GM12892 (cell line): ENCODE measurements around the gene ACBD5. TPM values are rescaled to one million over a fixed set of nuclear protein-coding genes. Genes with fewer than 3 reads are reported as not detected.
A peak's percentile ranks its signal among the peaks of the same experiment; 100 is the strongest.
"Not testable (repeated sequence)": the region's sequence is repeated elsewhere in the genome, so short reads cannot be mapped to it uniquely, and the experiment has no call there.

ENCODE experiments used
- DNase-seq: peaks from one replicate; pipeline ENCODE4 v3.0.0; 2011; ENCODE audit not compliant: insufficient read length
- FAIRE-seq: peaks from 2 replicates; lab custom pipeline; 2011; peaks lifted over from hg19 to GRCh38; lab: Jason Lieb, UNC
- POLR2A ChIP-seq: IDR thresholded peaks from 2 replicates; pipeline ENCODE4 v1.6.1; 2011; ENCODE audit warnings: low read depth, low read length, control low read depth
- POLR2AphosphoS5 ChIP-seq: IDR thresholded peaks from 2 replicates; pipeline ENCODE4 v1.6.1; 2011; ENCODE audit warnings: low read depth, low read length, control low read depth
- TAF1 ChIP-seq: IDR thresholded peaks from 2 replicates; pipeline ENCODE4 v1.6.1; 2011; ENCODE audit warnings: low read depth, mild to moderate bottlenecking, control low read depth, low read length, borderline replicate concordance
- polyA plus RNA-seq: library from polyadenylated mRNA; unstranded; fragments of >200 nt; gene quantifications from one replicate; pipeline ENCODE4 v1.2.1, GENCODE V29; 2012; ENCODE audit warnings: missing spikeins, inconsistent platforms; ENCODE audit not compliant: missing spikeins

ACBD5 gene
- polyA plus RNA-seq, result 16.5 TPM

DNA sequence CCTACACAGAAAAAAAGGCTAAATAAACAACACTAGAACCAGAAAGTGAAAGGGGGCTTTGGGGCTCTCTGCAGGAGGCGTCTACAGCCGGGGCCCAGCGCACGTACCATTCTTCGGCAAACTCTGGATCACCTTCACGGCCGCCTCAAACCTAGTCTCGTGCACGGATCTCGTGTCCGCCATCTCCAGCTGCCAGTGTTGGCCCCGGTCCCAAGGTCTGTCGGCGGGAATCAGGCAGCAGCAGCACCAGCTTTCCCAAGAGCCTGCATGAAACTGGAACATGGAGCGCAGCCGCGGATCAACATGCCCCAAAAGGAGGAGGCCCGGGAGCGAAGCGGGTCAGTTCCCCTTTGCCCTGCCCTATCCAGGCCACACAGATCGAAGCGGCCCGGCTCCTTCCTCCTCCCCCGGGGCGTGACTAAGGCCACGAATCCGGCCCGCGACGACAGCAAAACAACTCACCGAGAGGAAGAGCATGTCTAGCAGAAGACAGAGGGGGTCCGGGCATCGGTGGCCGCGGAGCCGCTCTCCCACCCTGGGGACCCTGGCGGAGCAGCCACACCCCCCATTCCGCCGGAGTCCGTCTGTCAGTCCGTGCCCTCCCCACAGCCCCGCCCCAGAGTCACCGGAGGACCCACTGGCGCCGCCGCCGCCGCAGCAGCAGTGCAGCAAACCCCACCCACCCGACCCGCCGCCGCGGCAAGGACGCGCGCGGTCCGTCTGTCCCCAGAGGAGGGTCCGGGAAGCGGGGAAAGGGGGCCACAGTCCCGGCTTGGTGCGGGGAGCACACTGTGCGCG, at the start of gene ACBD5:
Gene ACBD5, minus strand, starts transcription at position 586 of the 798 bp plus-strand sequence. Its CDS starts 109 bp downstream, at position 477.
- peak; percentile 48 for DNase-seq
- FAIRE-seq, result peak; percentile 86
- TF ChIP-seq TAF1 (no peak), POLR2A (peak; percentile 62; the same call in 1 of the 2 replicates)

- DNase-seq (no peak), FAIRE-seq (no peak)
- TF ChIP-seq TAF1, result no peak
Measured at GRCh38 chr10:27285093-27285492, 44.5 kb upstream of the ACBD5 start.

DNA sequence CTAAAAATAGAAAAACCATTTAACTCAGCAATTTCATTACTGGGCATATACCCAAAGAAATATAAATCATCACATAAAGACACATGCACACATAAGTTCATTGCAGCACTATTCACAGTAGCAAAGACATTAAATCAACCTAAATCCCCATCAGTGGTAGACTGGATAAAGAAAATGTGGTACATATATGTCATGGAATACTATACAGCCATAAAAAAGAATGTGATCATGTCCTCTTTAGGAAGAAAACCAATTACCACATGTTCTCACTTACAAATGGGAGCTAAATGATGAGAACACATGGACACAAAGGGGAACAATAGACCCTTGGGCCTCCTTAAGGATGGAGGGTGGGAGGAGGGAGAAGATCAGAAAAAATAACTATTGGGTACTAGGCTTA, 36.0 kb upstream of the ACBD5 start:
- FAIRE-seq (no peak), DNase-seq (no peak)
- TF ChIP-seq POLR2AphosphoS5 (no peak), TAF1 (no peak), POLR2A (no peak)

GRCh38 chr10:27266025-27266424, 25.4 kb upstream of the ACBD5 start:
- peak; percentile 56 for FAIRE-seq
- not testable (repeated sequence) for DNase-seq

GRCh38 chr10:27262788-27263187, 22.2 kb upstream of the ACBD5 start:
- not testable (repeated sequence) for DNase-seq
- peak; percentile 14 for FAIRE-seq

- TF ChIP-seq POLR2A (no peak), TAF1 (no peak), POLR2AphosphoS5 (no peak)
- FAIRE-seq (peak; percentile 58), DNase-seq (no peak)
Measured at GRCh38 chr10:27258838-27259812, 18.5 kb upstream of the ACBD5 start.

- no peak for TF ChIP-seq POLR2A
- TF ChIP-seq POLR2AphosphoS5, result no peak
- peak; percentile 30 for FAIRE-seq
- DNase-seq, result no peak
Measured at GRCh38 chr10:27258492-27258837, 17.9 kb upstream of the ACBD5 start.

DNA sequence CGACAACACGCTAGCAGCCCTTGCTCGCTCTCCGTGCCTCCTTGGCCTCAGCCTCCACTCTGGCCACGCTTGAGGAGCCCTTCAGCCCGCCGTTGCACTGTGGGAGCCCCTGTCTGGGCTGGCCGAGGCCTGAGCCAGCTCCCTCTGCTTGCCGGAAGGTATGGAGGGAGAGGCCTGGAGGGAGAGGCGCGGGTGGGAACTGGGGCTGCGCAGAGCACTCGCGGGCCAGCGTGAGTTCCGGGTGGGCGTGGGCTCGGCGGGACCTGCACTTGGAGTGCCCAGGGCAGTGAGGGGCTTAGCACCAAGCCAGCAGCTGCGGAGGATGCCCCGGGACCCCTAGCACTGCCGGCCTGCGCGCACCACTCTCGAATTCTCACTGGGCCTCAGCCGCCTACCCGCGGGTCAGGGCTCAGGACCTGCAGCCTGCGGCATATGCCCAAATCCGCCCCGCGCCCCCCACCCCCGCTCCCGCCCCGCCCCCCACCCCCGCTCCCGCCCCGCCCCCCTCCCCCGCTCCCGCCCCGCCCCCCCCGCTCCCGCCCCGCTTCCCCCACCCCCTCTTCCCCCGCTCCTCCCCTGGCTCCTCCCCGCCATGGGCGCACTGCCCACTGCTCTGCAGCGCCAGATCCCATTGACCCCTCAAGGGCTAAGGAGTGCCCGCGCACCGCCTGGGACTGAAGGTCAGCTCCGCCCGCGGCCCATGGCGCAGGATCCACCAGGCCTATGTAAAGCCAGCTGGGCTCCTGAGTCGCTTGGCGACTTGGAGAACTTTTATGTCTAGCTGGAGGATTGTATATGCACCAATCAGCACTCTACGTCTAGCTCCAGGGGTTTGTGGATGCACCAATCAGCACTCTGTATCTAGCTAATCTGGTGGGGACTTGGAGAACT, 15.9 kb upstream of the ACBD5 start:
- no peak for TF ChIP-seq POLR2A
- no peak for TF ChIP-seq POLR2AphosphoS5
- no peak for TF ChIP-seq TAF1
- no peak for DNase-seq
- no peak for FAIRE-seq

DNA sequence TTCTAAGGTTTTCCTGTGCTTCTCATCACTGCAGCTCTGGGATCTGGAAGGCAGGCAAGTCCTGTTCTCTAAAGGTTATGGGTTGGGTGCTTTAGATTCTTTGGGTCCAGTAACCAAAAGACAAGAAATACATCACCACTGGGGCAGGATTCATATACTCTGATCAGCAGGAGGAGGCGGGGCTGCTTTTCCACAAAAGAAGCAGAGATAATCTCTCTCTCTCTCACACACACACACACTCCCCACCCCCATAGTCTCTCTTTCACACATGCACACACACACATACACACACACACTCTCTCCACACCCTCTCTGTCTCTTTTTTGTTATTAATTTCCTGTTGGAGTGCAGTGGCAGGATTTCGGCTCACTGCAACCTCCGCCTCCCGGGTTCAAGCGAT, 13.0 kb upstream of the ACBD5 start:
- DNase-seq (no peak), FAIRE-seq (peak; percentile 82)
- TF ChIP-seq POLR2AphosphoS5 (no peak), TAF1 (no peak), POLR2A (no peak)

DNA sequence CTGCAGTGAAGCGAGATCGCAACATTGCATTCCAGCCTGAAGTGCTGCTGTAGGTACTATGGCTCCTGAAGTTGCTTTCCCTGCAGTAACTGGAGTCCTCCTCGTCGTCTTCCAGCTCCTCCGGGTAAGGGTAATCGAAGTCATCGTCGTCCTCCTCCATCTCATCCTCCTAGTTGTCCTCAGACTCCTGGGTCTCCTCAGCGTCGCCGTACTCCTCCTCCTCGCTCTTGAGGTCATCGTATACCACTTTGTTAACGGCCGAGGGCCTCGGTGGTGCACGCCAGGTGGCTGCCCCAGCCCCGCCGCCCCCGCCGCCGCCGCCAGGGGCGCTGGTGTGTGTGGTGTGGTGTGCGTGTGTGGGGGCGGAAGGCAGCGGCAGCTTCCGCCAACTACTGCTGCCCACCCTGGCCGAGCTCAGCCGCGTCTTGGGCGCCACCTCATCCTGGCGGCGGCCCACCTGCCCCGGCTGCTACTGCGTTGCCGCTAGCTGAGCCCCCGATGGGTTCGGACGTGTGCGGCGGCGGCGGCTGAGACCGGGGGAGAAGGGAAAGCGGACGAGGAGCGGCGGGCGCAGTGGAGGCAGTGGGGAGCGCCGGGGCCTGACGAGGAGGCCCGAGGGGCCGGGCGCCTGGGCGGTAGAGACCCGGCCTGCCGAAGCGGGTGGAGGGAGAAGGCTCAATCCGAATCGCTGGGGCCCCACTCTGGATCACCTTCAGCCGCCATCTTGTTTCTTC, 11.8 kb upstream of the ACBD5 start:
- peak; percentile 84 for DNase-seq
- FAIRE-seq, result peak; percentile 98
- TF ChIP-seq POLR2AphosphoS5, result peak; percentile 87
- TF ChIP-seq POLR2A, result peak; percentile 95
- TF ChIP-seq TAF1, result peak; percentile 55

DNA sequence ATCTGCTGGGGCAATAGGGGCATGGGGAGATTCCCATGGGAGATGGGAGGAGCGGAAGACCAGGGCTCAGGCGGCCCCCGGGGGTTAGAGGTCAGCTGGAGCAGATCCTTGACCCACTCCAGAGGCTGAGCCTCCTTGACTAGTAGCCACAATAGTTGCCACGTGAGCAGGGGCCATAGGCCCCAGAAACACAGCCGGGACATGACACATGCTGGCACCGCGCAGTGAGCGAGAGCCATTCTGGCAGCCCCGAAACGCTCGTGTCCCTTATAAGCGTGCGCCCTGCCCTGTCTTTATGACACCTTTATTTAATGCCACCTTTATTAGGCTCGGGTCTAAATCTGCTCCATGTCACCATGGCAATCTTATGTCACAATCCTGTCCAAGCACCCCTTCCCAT, 11.0 kb upstream of the ACBD5 start:
- DNase-seq, result no peak
- FAIRE-seq, result no peak
- TF ChIP-seq POLR2AphosphoS5 (no peak), POLR2A (no peak), TAF1 (no peak)
